K562 (cell line): ENCODE data around the gene GH2. TPM values are rescaled to one million over a fixed set of nuclear protein-coding genes. Genes with fewer than 3 reads are reported as not detected.
A peak's percentile ranks its signal among the peaks of the same experiment; 100 is the strongest.

Experiments used
- AFF1 ChIP-seq, 2 experiments: fragments of 450-650 bp; IDR thresholded peaks; 2 replicates each; pipeline ENCODE4 v1.6.1; 2018; ENCODE audit warnings: mild to moderate bottlenecking in 2 of 2, low read depth in 1 of 2; ENCODE audit not compliant: partially characterized antibody in 2 of 2
- BRD4 ChIP-seq: fragments of 200-600 bp; sonication (generic); IDR thresholded peaks from 2 replicates; pipeline ENCODE4 v1.6.1; 2017; ENCODE audit warnings: inconsistent platforms
- DACH1 ChIP-seq: fragments of 450-650 bp; IDR thresholded peaks from 2 replicates; pipeline ENCODE4 v1.6.1; 2018; ENCODE audit not compliant: partially characterized antibody
- HDAC2 ChIP-seq: fragments of 450-650 bp; IDR thresholded peaks from 2 replicates; pipeline ENCODE4 v1.6.1; 2016; ENCODE audit warnings: mild to moderate bottlenecking
- KDM2B ChIP-seq: fragments of 250-450 bp; sonication (Bioruptor Pico); IDR thresholded peaks from 2 replicates; pipeline ENCODE4 v1.8.0; 2021; ENCODE audit warnings: mild to moderate bottlenecking, moderate library complexity
- NCOA1 ChIP-seq: fragments of 450-650 bp; IDR thresholded peaks from 2 replicates; pipeline ENCODE4 v1.6.1; 2016; ENCODE audit warnings: low read depth
- PTTG1 ChIP-seq: fragments of 450-650 bp; IDR thresholded peaks from 2 replicates; pipeline ENCODE4 v1.6.1; 2016; ENCODE audit warnings: low read depth, mild to moderate bottlenecking, missing genetic modification characterization, missing compliant biosample characterization
- RBFOX2 ChIP-seq: fragments of 200-400 bp; formaldehyde crosslinking; IDR thresholded peaks from 2 replicates; pipeline ENCODE4 v1.6.1; 2017; ENCODE audit warnings: low read depth, mild to moderate bottlenecking, low read length, moderate library complexity
- THRB ChIP-seq: fragments of 450-650 bp; formaldehyde crosslinking; conservative IDR thresholded peaks from 2 replicates; pipeline ENCODE4 v1.4.0; 2022; ENCODE audit warnings: mild to moderate bottlenecking, missing genetic modification characterization
- ZBTB7A ChIP-seq: IDR thresholded peaks from 2 replicates; pipeline ENCODE4 v1.6.1; 2011; ENCODE audit warnings: low read depth, mild to moderate bottlenecking, low read length, moderate library complexity, borderline replicate concordance; ENCODE audit not compliant: control insufficient read depth
- ZNF174 ChIP-seq: fragments of 250-450 bp; sonication (Bioruptor Pico); IDR thresholded peaks from 2 replicates; pipeline ENCODE4 v1.4.0; 2020; ENCODE audit warnings: mild to moderate bottlenecking
- ZNF592 ChIP-seq: fragments of 450-650 bp; IDR thresholded peaks from 2 replicates; pipeline ENCODE4 v1.6.1; 2017; ENCODE audit warnings: antibody characterized with exemption, mild to moderate bottlenecking
- ZSCAN29 ChIP-seq: fragments of 450-650 bp; IDR thresholded peaks from 2 replicates; pipeline ENCODE4 v1.6.1; 2017
- polyA plus RNA-seq, 8 experiments: library from polyadenylated mRNA; depleted of rRNA in 4 of 8; stranded (reverse) in 5 of 8; unstranded in 3 of 8; fragments of >200 nt; fragmentation: Nextera tagmentation in 2 of 8; fragmentation: Illumina TruSeq in 1 of 8; extraction: Ambion mirVana in 2 of 8; extraction: Trizol in 1 of 8; gene quantifications; 2 replicates each; pipeline versions ENCODE4 v1.2.1 to v1.2.3, GENCODE V29; 2011 to 2014; ENCODE audit warnings: inconsistent platforms in 1 of 8, missing spikeins in 1 of 8
- total RNA-seq, 7 experiments: library from RNA; depleted of rRNA in 6 of 7; stranded (reverse); fragments of >200 nt in 6 of 7; fragmentation: Illumina TruSeq in 2 of 7; extraction: Trizol in 2 of 7; gene quantifications; 2 replicates each; pipeline versions ENCODE4 v1.2.1 to v1.2.3, GENCODE V29; 2011 to 2021; ENCODE audit warnings: low replicate concordance in 1 of 7
- TF ChIP-seq, protein P1 (sequence below): sonication (generic); formaldehyde crosslinking; IDR thresholded peaks from 2 replicates; pipeline ENCODE4 v1.8.1; 2023; ENCODE audit warnings: mild to moderate bottlenecking, missing genetic modification reagents, moderate library complexity
- TF ChIP-seq, protein P2 (sequence below): sonication (generic); formaldehyde crosslinking; IDR thresholded peaks from 2 replicates; pipeline ENCODE4 v1.8.0; 2022; ENCODE audit warnings: missing genetic modification reagents, mild to moderate bottlenecking, borderline replicate concordance

GH2 gene
- total and polyA plus RNA-seq, 9 of the 15 experiments (the other 6 are each of a cell fraction or from before 2014, with no cell fraction given) = not detected

- no peak for TF ChIP-seq THRB (CRISPR knock-in tag)
- peak; percentile 96 for TF ChIP-seq RBFOX2
- peak; percentile 29 for TF ChIP-seq DACH1
- TF ChIP-seq ZBTB7A = no peak
- TF ChIP-seq ZNF592 = peak; percentile 97
- TF ChIP-seq, protein P1, sequence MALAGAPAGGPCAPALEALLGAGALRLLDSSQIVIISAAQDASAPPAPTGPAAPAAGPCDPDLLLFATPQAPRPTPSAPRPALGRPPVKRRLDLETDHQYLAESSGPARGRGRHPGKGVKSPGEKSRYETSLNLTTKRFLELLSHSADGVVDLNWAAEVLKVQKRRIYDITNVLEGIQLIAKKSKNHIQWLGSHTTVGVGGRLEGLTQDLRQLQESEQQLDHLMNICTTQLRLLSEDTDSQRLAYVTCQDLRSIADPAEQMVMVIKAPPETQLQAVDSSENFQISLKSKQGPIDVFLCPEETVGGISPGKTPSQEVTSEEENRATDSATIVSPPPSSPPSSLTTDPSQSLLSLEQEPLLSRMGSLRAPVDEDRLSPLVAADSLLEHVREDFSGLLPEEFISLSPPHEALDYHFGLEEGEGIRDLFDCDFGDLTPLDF = peak; percentile 99
- peak; percentile 86 for TF ChIP-seq BRD4
- TF ChIP-seq NCOA1 = 0 out of 2 replicates have a peak, but pooled peaks have one; percentile 51
- TF ChIP-seq KDM2B (CRISPR knock-in tag) = peak; percentile 65; the same call in 1 of the 2 replicates
- peak; percentile 61 for TF ChIP-seq HDAC2
- TF ChIP-seq AFF1 (IDR thresholded peaks at IDR 0.05; ENCODE audit: low read depth in 1 of 2, partially characterized antibody in 2 of 2) = peak; percentile 50 to 82
- TF ChIP-seq, protein P2, sequence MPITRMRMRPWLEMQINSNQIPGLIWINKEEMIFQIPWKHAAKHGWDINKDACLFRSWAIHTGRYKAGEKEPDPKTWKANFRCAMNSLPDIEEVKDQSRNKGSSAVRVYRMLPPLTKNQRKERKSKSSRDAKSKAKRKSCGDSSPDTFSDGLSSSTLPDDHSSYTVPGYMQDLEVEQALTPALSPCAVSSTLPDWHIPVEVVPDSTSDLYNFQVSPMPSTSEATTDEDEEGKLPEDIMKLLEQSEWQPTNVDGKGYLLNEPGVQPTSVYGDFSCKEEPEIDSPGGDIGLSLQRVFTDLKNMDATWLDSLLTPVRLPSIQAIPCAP (CRISPR knock-in tag) = peak; percentile 95
- 0 out of 2 replicates have a peak, but pooled peaks have one; percentile 38 for TF ChIP-seq ZSCAN29
- TF ChIP-seq PTTG1 (tag) = no peak
- peak; percentile 76; the same call in 1 of the 2 replicates for TF ChIP-seq ZNF174 (CRISPR knock-in tag)
Observed at GRCh38 chr17:63848834-63849689, 32.7 kb downstream of the GH2 start (continued).
